Astrocyte (in vitro differentiated cells and primary cell): Measurements from ENCODE around the gene CDK14. TPM values are rescaled to one million over a fixed set of nuclear protein-coding genes. Genes with fewer than 3 reads are reported as not detected.
A peak's percentile ranks its signal among the peaks of the same experiment; 100 is the strongest.
"Not testable (repeated sequence)": the region's sequence is repeated elsewhere in the genome, so short reads cannot be mapped to it uniquely, and the experiment has no call there.

ENCODE experiments used
- DNase-seq: peaks from one replicate; pipeline ENCODE4 v3.0.0-alpha.2; 2010; ENCODE audit warnings: low read depth
- FAIRE-seq: peaks from 2 replicates; lab custom pipeline; 2011; peaks lifted over from hg19 to GRCh38; lab: Jason Lieb, UNC
- H2AFZ ChIP-seq: 2 replicates; pipeline ENCODE4 v1.6.0; 2012; ENCODE audit warnings: low read depth, low read length, inconsistent platforms
- H3K27ac ChIP-seq: 2 replicates; pipeline ENCODE4 v1.5.1; 2011; ENCODE audit warnings: low read depth, low read length, inconsistent platforms
- H3K27me3 ChIP-seq: 2 replicates; pipeline ENCODE4 v1.6.0; 2011; ENCODE audit warnings: low read length, inconsistent platforms; ENCODE audit not compliant: insufficient read depth
- H3K36me3 ChIP-seq: 2 replicates; pipeline ENCODE4 v1.5.1; 2011; ENCODE audit warnings: low read length, inconsistent platforms; ENCODE audit not compliant: insufficient read depth
- H3K4me1 ChIP-seq: 2 replicates; pipeline ENCODE4 v1.5.1; 2011; ENCODE audit warnings: low read length, inconsistent platforms; ENCODE audit not compliant: insufficient read depth
- H3K4me2 ChIP-seq: 2 replicates; pipeline ENCODE4 v1.6.0; 2012; ENCODE audit warnings: low read length, inconsistent platforms
- H3K4me3 ChIP-seq: 2 replicates; pipeline ENCODE4 v1.5.1; 2011; ENCODE audit warnings: low read depth, mild to moderate bottlenecking, low read length, inconsistent platforms; ENCODE audit not compliant: insufficient read depth
- H3K79me2 ChIP-seq: 2 replicates; pipeline ENCODE4 v1.6.0; 2012; ENCODE audit warnings: mild to moderate bottlenecking, low read length, inconsistent platforms; ENCODE audit not compliant: insufficient read depth
- H3K9ac ChIP-seq: 2 replicates; pipeline ENCODE4 v1.6.0; 2012; ENCODE audit warnings: mild to moderate bottlenecking, low read length, inconsistent platforms
- H3K9me3 ChIP-seq: 2 replicates; pipeline ENCODE4 v1.5.1; 2012; ENCODE audit warnings: low read depth, mild to moderate bottlenecking, low read length, inconsistent platforms; ENCODE audit not compliant: insufficient read depth
- H4K20me1 ChIP-seq: 2 replicates; pipeline ENCODE4 v1.6.0; 2012; ENCODE audit warnings: low read length, inconsistent platforms; ENCODE audit not compliant: insufficient read depth
- H3K27ac Mint-ChIP-seq: one replicate; pipeline ENCODE4 v1.8.0; 2021; ENCODE audit warnings: mild to moderate bottlenecking, mixed read lengths; ENCODE audit not compliant: unreplicated experiment
- H3K27me3 Mint-ChIP-seq: one replicate; pipeline ENCODE4 v1.8.0; 2021; ENCODE audit warnings: low read depth, mixed read lengths; ENCODE audit not compliant: unreplicated experiment
- H3K36me3 Mint-ChIP-seq: one replicate; pipeline ENCODE4 v1.8.0; 2021; ENCODE audit warnings: low read depth, mixed read lengths; ENCODE audit not compliant: unreplicated experiment
- H3K4me1 Mint-ChIP-seq: one replicate; pipeline ENCODE4 v1.8.0; 2021; ENCODE audit warnings: low read depth, mixed read lengths; ENCODE audit not compliant: unreplicated experiment
- H3K4me3 Mint-ChIP-seq: one replicate; pipeline ENCODE4 v1.8.0; 2021; ENCODE audit warnings: mild to moderate bottlenecking, moderate library complexity, mixed read lengths; ENCODE audit not compliant: unreplicated experiment
- H3K9me3 Mint-ChIP-seq: one replicate; pipeline ENCODE4 v1.8.0; 2021; ENCODE audit warnings: mild to moderate bottlenecking, mixed read lengths; ENCODE audit not compliant: unreplicated experiment
- EZH2 ChIP-seq: IDR thresholded peaks from 2 replicates; pipeline ENCODE4 v1.6.1; 2012; ENCODE audit warnings: mild to moderate bottlenecking, low read length, inconsistent platforms; ENCODE audit not compliant: insufficient read depth
- total RNA-seq: library from RNA; stranded (reverse); gene quantifications from 2 replicates; pipeline ENCODE4 v1.2.1, GENCODE V29; 2021
- TF ChIP-seq, protein P1 (sequence below): IDR thresholded peaks from 2 replicates; pipeline ENCODE4 v1.5.1; 2011; ENCODE audit warnings: low read depth, mild to moderate bottlenecking, inconsistent platforms, low read length, moderate library complexity; ENCODE audit not compliant: insufficient read depth

The CDK14 gene
- total RNA-seq, 1 donor from 2014 or later: 30.2 TPM

GRCh38 chr7:91168871-91169829 is 573.0 kb downstream of the CDK14 start:
- no peaks in the 10 kb centered on the region for H4K20me1 ChIP-seq
- Mint-ChIP-seq H3K36me3 (no peaks in the 10 kb centered on the region), H3K4me1 (peaks cover 25% of the 10 kb centered on the region), H3K27ac (peak overlapping the region; percentile 41), H3K9me3 (no peaks in the 10 kb centered on the region), H3K27me3 (no peaks in the 10 kb centered on the region), H3K4me3 (no peak overlapping the region)
- H3K9ac ChIP-seq: no peak overlapping the region
- H3K4me2 ChIP-seq: peak overlapping the region; percentile 26
- peak; percentile 24 for DNase-seq
- H2AFZ ChIP-seq: no peak overlapping the region
- H3K79me2 ChIP-seq: no peaks in the 10 kb centered on the region
- H3K9me3 ChIP-seq: no peaks in the 10 kb centered on the region
- H3K4me3 ChIP-seq: no peak overlapping the region
- H3K36me3 ChIP-seq: no peaks in the 10 kb centered on the region
- H3K27ac ChIP-seq: no peak overlapping the region
- peaks cover 30% of the 10 kb centered on the region for H3K4me1 ChIP-seq
- no peak for TF ChIP-seq EZH2
- TF ChIP-seq, protein P1, sequence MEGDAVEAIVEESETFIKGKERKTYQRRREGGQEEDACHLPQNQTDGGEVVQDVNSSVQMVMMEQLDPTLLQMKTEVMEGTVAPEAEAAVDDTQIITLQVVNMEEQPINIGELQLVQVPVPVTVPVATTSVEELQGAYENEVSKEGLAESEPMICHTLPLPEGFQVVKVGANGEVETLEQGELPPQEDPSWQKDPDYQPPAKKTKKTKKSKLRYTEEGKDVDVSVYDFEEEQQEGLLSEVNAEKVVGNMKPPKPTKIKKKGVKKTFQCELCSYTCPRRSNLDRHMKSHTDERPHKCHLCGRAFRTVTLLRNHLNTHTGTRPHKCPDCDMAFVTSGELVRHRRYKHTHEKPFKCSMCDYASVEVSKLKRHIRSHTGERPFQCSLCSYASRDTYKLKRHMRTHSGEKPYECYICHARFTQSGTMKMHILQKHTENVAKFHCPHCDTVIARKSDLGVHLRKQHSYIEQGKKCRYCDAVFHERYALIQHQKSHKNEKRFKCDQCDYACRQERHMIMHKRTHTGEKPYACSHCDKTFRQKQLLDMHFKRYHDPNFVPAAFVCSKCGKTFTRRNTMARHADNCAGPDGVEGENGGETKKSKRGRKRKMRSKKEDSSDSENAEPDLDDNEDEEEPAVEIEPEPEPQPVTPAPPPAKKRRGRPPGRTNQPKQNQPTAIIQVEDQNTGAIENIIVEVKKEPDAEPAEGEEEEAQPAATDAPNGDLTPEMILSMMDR: no peak
- H3K27me3 ChIP-seq: no peaks in the 10 kb centered on the region
- no peak for FAIRE-seq

DNA sequence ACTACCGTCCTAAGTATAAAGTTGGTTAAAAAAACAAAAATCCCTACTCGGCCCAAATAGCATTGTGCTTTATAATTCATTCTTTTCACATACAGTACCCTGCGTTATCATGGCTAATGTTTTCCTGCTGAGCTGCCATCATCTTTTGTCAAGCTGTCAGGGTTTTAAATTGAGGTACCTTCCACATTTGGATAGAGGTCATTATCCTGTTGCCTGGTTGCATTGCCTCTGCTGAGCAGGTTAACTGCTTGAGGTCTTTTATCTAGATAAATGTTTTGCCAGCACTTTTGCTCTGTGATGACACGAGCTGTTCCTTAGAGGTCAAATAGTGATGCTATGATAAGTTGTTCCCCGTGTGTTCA is 573.7 kb downstream of the CDK14 start:
- H4K20me1 ChIP-seq: no peaks in the 10 kb centered on the region
- no peaks in the 10 kb centered on the region for H3K27me3 ChIP-seq
- no peak overlapping the region for H3K27ac ChIP-seq
- FAIRE-seq (no peak), DNase-seq (no peak)
- H3K9me3 Mint-ChIP-seq: no peaks in the 10 kb centered on the region
- no peak overlapping the region for H3K4me3 Mint-ChIP-seq
- no peak overlapping the region for H3K9ac ChIP-seq
- H3K79me2 ChIP-seq: no peaks in the 10 kb centered on the region
- no peak overlapping the region for H2AFZ ChIP-seq
- H3K4me1 ChIP-seq: peaks cover 24% of the 10 kb centered on the region
- H3K27ac Mint-ChIP-seq: no peak overlapping the region
- no peaks in the 10 kb centered on the region for H3K27me3 Mint-ChIP-seq
- H3K9me3 ChIP-seq: no peaks in the 10 kb centered on the region
- H3K36me3 Mint-ChIP-seq: no peaks in the 10 kb centered on the region
- peak overlapping the region; percentile 4 for H3K4me2 ChIP-seq
- no peak overlapping the region for H3K4me3 ChIP-seq
- H3K36me3 ChIP-seq: no peaks in the 10 kb centered on the region
- peaks cover 20% of the 10 kb centered on the region for H3K4me1 Mint-ChIP-seq
- no peak for TF ChIP-seq EZH2
- TF ChIP-seq, protein P1: no peak

DNA sequence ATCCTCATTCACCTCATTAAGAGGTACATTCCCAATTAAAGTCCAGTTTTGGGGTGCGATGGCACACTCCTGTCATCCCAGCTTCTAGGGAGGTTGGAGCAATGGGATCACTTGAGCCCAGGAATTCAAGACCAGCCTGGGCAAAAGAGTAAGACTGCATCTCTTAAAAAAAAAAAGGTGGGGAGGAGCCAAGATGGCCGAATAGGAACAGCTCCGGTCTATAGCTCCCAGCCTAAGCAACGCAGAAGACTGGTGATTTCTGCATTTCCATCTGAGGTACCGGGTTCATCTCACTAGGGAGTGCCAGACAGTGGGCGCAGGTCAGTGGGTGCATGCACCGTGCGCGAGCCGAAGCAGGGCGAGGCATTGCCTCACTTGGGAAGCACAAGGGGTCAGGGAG is 577.1 kb downstream of the CDK14 start:
- H3K4me1 Mint-ChIP-seq, H3K9me3 ChIP-seq, H3K79me2 ChIP-seq, H2AFZ ChIP-seq, H3K9ac ChIP-seq, H3K9me3 Mint-ChIP-seq, H3K27me3 Mint-ChIP-seq, H3K27ac Mint-ChIP-seq, DNase-seq, H3K4me3 ChIP-seq, FAIRE-seq, H4K20me1 ChIP-seq, H3K36me3 ChIP-seq, H3K27me3 ChIP-seq, H3K4me2 ChIP-seq, H3K4me3 Mint-ChIP-seq, H3K36me3 Mint-ChIP-seq, H3K27ac ChIP-seq: not testable (repeated sequence)
- H3K4me1 ChIP-seq: peaks cover 10% of the 10 kb centered on the region
